Activated CD8-positive, alpha-beta memory T cell treated with anti-CD3 and anti-CD28 coated beads, Interleukin-2, amount 10 ng/mL, durations not matched to agents 7 days and 5 days (primary cell): ENCODE data around the gene RPP25L. TPM values are rescaled to one million over a fixed set of nuclear protein-coding genes. Genes with fewer than 3 reads are reported as not detected.
"Not testable (repeated sequence)": the region's sequence is repeated elsewhere in the genome, so short reads cannot be mapped to it uniquely, and the experiment has no call there.

Source experiments
- ATAC-seq: fragments of 150-1000 bp; cut with Tn5 transposase; one replicate; pipeline ENCODE4 v1.10.0; 2021; ENCODE audit warnings: moderate library complexity
- CTCF ChIA-PET: fragments of 350-600 bp; sonication (Branson Sonifier 250); formaldehyde crosslinking; loops from one replicate; lab custom pipeline; 2021; ENCODE audit warnings: antibody characterized with exemption; lab: Charles Lee
- DNase-seq: peaks from one replicate; pipeline ENCODE4 v3.0.0-alpha.2; 2020
- H3K27ac Mint-ChIP-seq: one replicate; pipeline ENCODE4 v1.8.0; 2021; ENCODE audit warnings: mild to moderate bottlenecking, mixed read lengths
- H3K27me3 Mint-ChIP-seq: one replicate; pipeline ENCODE4 v1.8.0; 2021; ENCODE audit warnings: mixed read lengths
- H3K36me3 Mint-ChIP-seq: one replicate; pipeline ENCODE4 v1.8.0; 2021; ENCODE audit warnings: mild to moderate bottlenecking, mixed read lengths
- H3K4me1 Mint-ChIP-seq: one replicate; pipeline ENCODE4 v1.8.0; 2021; ENCODE audit warnings: mixed read lengths
- H3K4me3 Mint-ChIP-seq: one replicate; pipeline ENCODE4 v1.8.0; 2021; ENCODE audit warnings: mild to moderate bottlenecking, moderate library complexity, mixed read lengths
- H3K9me3 Mint-ChIP-seq: one replicate; pipeline ENCODE4 v1.8.0; 2022; ENCODE audit warnings: low read depth, mixed read lengths
- total RNA-seq, 2 experiments: library from RNA; stranded (reverse); gene quantifications; one replicate each; pipeline ENCODE4 v1.2.3, GENCODE V29; 2021

Gene RPP25L
- total RNA-seq, 2 experiments from 2014 or later, result 27.2 to 27.8 TPM

DNA sequence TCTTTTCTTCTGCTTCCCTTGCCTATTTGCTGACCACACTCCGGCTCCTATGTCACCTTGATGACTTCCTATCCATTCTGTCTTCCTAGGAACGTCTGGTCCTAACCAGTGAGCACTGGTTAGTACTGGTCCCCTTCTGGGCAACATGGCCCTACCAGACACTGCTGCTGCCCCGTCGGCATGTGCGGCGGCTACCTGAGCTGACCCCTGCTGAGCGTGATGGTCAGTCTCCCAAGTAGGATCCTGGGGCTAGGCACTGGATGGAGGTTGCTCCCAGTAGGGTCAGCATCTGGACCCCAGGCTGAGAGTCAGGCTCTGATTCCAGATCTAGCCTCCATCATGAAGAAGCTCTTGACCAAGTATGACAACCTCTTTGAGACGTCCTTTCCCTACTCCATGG lies 36.8 kb upstream of the RPP25L start:
- no peak for DNase-seq
- H3K9me3 Mint-ChIP-seq, result no peaks in the 10 kb centered on the region
- CTCF ChIA-PET, result interaction anchor here (1.3 to 10.7 kb wide), 3 partner anchors 12 to 48 kb away, joined by 3 to 124 read pairs (median 110); partner anchors contain the start of genes CCL27 and SIGMAR1
- no peak overlapping the region for H3K27ac Mint-ChIP-seq
- no peaks in the 10 kb centered on the region for H3K27me3 Mint-ChIP-seq
- H3K4me3 Mint-ChIP-seq, result peak overlapping the region; percentile 15
- peaks cover 33% of the 10 kb centered on the region for H3K4me1 Mint-ChIP-seq
- peaks cover 17% of the 10 kb centered on the region for H3K36me3 Mint-ChIP-seq
- ATAC-seq, result no peak

DNA sequence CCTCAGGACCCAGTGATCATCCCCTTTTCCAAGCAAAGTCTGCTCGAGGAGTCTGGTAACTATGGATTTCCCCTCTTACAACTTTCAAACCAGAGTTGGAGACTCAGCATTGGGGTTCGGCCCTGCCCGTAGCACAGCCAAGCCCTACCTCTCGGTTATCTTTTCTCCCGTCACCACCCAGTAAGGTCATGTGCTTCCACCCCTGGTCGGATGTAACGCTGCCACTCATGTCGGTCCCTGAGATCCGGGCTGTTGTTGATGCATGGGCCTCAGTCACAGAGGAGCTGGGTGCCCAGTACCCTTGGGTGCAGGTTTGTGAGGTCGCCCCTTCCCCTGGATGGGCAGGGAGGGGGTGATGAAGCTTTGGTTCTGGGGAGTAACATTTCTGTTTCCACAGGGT lies 35.8 kb upstream of the RPP25L start:
- DNase-seq (no peak), ATAC-seq (no peak)
- Mint-ChIP-seq H3K4me3 (peak overlapping the region; percentile 92), H3K27me3 (no peaks in the 10 kb centered on the region), H3K36me3 (peaks cover 17% of the 10 kb centered on the region), H3K9me3 (no peaks in the 10 kb centered on the region), H3K4me1 (peaks cover 28% of the 10 kb centered on the region), H3K27ac (peak overlapping the region; percentile 87)
- CTCF ChIA-PET, result interaction anchor here (0.7 to 10.7 kb wide), 6 partner anchors 12 to 56 kb away, joined by 3 to 124 read pairs (median 6); partner anchors contain the start of genes CCL27, RPP25L and SIGMAR1

DNA sequence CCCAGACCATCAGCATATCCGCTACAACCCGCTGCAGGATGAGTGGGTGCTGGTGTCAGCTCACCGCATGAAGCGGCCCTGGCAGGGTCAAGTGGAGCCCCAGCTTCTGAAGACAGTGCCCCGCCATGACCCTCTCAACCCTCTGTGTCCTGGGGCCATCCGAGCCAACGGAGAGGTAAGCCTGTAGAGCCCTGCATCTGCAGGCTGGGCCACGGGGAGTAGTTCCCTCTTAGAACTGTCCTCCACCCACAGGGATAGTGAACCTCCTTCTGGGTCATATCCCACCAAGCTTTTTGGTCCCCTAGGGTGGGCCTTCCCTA lies 35.1 kb upstream of the RPP25L start:
- Mint-ChIP-seq H3K9me3 (no peaks in the 10 kb centered on the region), H3K36me3 (peaks cover 17% of the 10 kb centered on the region), H3K4me3 (peak overlapping the region; percentile 92), H3K4me1 (peaks cover 24% of the 10 kb centered on the region), H3K27ac (peak overlapping the region; percentile 87), H3K27me3 (no peaks in the 10 kb centered on the region)
- DNase-seq (no peak), ATAC-seq (no peak)
- CTCF ChIA-PET, result interaction anchor here (0.9 to 10.7 kb wide), 14 partner anchors 11 to 338 kb away, joined by 3 to 124 read pairs (median 5); partner anchors contain the start of genes CCL27, DCTN3, RPP25L and SIGMAR1

DNA sequence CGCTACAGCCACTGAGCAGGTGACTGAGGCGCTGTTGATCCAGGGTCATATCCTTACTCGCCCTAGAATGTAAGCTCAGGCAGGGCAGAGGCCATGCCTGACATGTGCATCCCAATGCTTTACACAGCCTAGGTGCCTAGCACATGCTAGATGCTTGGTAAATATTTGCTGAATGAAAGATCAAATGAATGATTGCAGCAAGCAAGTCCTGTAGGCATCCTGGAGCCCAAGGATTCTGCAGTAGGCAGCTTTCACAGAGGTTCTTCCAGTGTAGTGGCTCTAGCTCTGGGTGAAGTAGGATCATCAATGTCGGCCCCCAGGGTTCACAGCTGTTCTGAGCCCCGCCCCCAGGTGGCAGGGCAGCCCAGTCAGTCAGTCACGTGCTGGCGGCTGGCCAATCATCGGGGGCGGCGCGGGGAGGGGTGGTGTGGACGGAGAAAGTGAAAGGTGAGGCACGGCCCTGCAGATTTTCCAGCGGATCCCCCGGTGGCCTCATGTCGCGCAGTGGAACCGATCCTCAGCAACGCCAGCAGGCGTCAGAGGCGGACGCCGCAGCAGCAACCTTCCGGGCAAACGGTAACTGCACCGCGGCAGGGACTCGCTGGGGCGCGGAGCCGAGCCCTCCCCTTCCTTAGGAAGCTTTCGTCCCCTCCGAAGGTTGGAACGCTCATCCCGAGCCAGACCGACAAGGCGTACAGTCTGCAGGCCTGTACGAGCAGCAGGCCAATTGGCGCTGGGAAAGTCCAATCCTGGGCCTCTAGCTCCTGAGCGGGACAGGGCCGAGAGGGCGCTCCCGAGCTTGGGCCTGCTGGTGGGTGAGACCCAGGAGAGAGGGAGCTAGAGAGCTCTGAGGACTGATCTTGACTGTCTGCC lies 34.5 kb upstream of the RPP25L start, which contains the start of gene GALT:
GALT (plus strand) TSS at position 465 of the 873 bp plus-strand sequence; CDS start at position 495, 30 bp downstream.
- ATAC-seq, result peak; percentile 88
- DNase-seq, result peak; percentile 98
- peaks cover 17% of the 10 kb centered on the region for H3K36me3 Mint-ChIP-seq
- H3K27ac Mint-ChIP-seq, result peak within 1 kb of the TSS; percentile 87
- peaks cover 24% of the 10 kb centered on the region for H3K4me1 Mint-ChIP-seq
- CTCF ChIA-PET, result interaction anchor here (0.9 to 10.7 kb wide), 14 partner anchors 11 to 339 kb away, joined by 3 to 124 read pairs (median 5); partner anchors contain the start of genes CCL27, DCTN3, RPP25L and SIGMAR1
- no peaks in the 10 kb centered on the region for H3K27me3 Mint-ChIP-seq
- peak within 1 kb of the TSS; percentile 92 for H3K4me3 Mint-ChIP-seq
- H3K9me3 Mint-ChIP-seq, result no peaks in the 10 kb centered on the region

GRCh38 chr9:34644766-34645314 lies 32.9 kb upstream of the RPP25L start:
- Mint-ChIP-seq H3K9me3 (no peaks in the 10 kb centered on the region), H3K4me3 (no peak overlapping the region), H3K27me3 (no peaks in the 10 kb centered on the region), H3K27ac (no peak overlapping the region), H3K4me1 (peaks cover 25% of the 10 kb centered on the region), H3K36me3 (peaks cover 16% of the 10 kb centered on the region)
- CTCF ChIA-PET, result interaction anchor here (0.7 to 10.7 kb wide), 6 partner anchors 8 to 56 kb away, joined by 3 to 124 read pairs (median 20); partner anchors contain the start of genes CCL27 and SIGMAR1
- no peak for DNase-seq
- ATAC-seq, result no peak

DNA sequence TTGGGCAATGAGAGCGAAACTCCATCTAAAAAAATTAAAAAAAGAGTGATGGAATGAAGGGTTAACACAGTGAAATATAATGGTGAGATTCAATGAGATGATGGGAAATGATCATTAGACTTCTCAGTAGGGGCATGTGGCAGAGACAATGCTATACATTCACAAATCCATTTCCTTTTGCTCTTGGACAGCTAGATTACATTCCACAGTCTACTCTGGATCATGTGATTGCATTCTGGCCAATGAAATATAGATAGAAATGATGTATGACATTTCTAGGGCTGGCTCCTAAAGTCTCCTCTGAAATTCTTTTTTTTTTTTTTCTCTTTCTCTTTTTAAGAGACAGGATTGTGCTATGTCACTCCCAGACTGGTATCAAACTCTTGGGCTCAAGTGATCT lies 30.8 kb upstream of the RPP25L start:
- H3K4me3 Mint-ChIP-seq, result no peak overlapping the region
- H3K4me1 Mint-ChIP-seq, result peaks cover 24% of the 10 kb centered on the region
- CTCF ChIA-PET, result interaction anchor here (0.9 to 6.7 kb wide), 3 partner anchors 7 to 60 kb away, joined by 3 to 110 read pairs (median 4); partner anchors contain the start of gene SIGMAR1
- peaks cover 2% of the 10 kb centered on the region for H3K36me3 Mint-ChIP-seq
- no peak for DNase-seq
- no peak overlapping the region for H3K27ac Mint-ChIP-seq
- no peaks in the 10 kb centered on the region for H3K9me3 Mint-ChIP-seq
- ATAC-seq, result no peak
- no peaks in the 10 kb centered on the region for H3K27me3 Mint-ChIP-seq

DNA sequence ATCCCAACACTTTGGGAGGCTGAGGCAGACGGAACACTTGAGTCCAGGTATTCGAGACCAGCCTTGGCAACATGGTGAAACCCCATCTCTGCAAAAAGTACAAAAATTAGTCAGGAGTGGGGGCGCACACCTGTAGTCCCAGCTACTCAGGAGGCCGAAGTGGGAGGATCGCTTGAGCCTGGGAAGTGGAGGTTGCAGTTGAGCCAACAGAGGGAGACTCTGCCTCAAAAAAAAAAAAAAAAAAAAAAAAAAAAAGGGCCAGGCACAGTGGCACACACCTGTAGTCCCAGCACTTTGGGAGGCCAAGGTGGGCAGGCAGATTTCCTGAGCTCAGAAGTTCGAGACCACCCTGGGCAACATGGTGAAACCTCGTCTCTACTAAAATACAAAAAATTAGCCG lies 27.4 kb upstream of the RPP25L start:
- H3K36me3 Mint-ChIP-seq, ATAC-seq, DNase-seq, H3K9me3 Mint-ChIP-seq, H3K4me3 Mint-ChIP-seq, H3K27ac Mint-ChIP-seq, H3K27me3 Mint-ChIP-seq: not testable (repeated sequence)
- peaks cover 30% of the 10 kb centered on the region for H3K4me1 Mint-ChIP-seq
- CTCF ChIA-PET, result interaction anchor here (0.7 to 12.5 kb wide), 6 partner anchors 6 to 444 kb away, joined by 3 to 293 read pairs (median 28); partner anchors contain the start of genes ARID3C, CCL27, DCTN3 and GALT

GRCh38 chr9:34638138-34638445 lies 26.2 kb upstream of the RPP25L start:
- CTCF ChIA-PET, result interaction anchor here (1.1 to 12.5 kb wide), 11 partner anchors 7 to 975 kb away, joined by 3 to 293 read pairs (median 8); partner anchors contain the start of genes ARID3C, CCL27, DCTN3 and FANCG
- Mint-ChIP-seq H3K4me1 (peaks cover 36% of the 10 kb centered on the region), H3K36me3 (peaks cover 9% of the 10 kb centered on the region), H3K4me3 (peak overlapping the region; percentile 85), H3K27ac (peak overlapping the region; percentile 87), H3K9me3 (no peaks in the 10 kb centered on the region), H3K27me3 (no peaks in the 10 kb centered on the region)
- ATAC-seq (no peak), DNase-seq (no peak)

- DNase-seq, result peak; percentile 95
- Mint-ChIP-seq H3K4me1 (peaks cover 36% of the 10 kb centered on the region), H3K27me3 (no peaks in the 10 kb centered on the region), H3K36me3 (peaks cover 12% of the 10 kb centered on the region), H3K4me3 (peak within 1 kb of the TSS; percentile 85), H3K27ac (peak within 1 kb of the TSS; percentile 87), H3K9me3 (no peaks in the 10 kb centered on the region)
- peak; percentile 95 for ATAC-seq
- CTCF ChIA-PET, result interaction anchor here (0.6 to 12.5 kb wide), 12 partner anchors 8 to 976 kb away, joined by 3 to 293 read pairs (median 6); partner anchors contain the start of genes ARID3C, CCL27, DCTN3 and FANCG
Measured at GRCh38 chr9:34637356-34638137, 25.6 kb upstream of the RPP25L start, which contains the start of gene SIGMAR1. Gene SIGMAR1 (minus strand): TSS chr9:34637787. CDS start chr9:34637697, 90 bp downstream.

- Mint-ChIP-seq H3K4me1 (peaks cover 36% of the 10 kb centered on the region), H3K27ac (peak overlapping the region; percentile 81), H3K27me3 (no peaks in the 10 kb centered on the region), H3K4me3 (peak overlapping the region; percentile 85), H3K9me3 (no peaks in the 10 kb centered on the region), H3K36me3 (peaks cover 12% of the 10 kb centered on the region)
- DNase-seq (peak; percentile 55), ATAC-seq (peak; percentile 0)
- CTCF ChIA-PET, result interaction anchor here (0.6 to 12.5 kb wide), 7 partner anchors 9 to 443 kb away, joined by 3 to 293 read pairs (median 52); partner anchors contain the start of genes CCL27, DCTN3, FANCG and GALT
Measured at GRCh38 chr9:34636791-34637355, 25.0 kb upstream of the RPP25L start.

GRCh38 chr9:34635556-34635955 lies 23.7 kb upstream of the RPP25L start:
- H3K4me3 Mint-ChIP-seq, result peak overlapping the region; percentile 53
- H3K4me1 Mint-ChIP-seq, result peaks cover 34% of the 10 kb centered on the region
- CTCF ChIA-PET, result interaction anchor here (1.2 to 12.5 kb wide), 6 partner anchors 10 to 66 kb away, joined by 3 to 293 read pairs (median 54); partner anchors contain the start of genes CCL27, DCTN3, GALT and RPP25L
- no peak overlapping the region for H3K27ac Mint-ChIP-seq
- peaks cover 4% of the 10 kb centered on the region for H3K27me3 Mint-ChIP-seq
- no peaks in the 10 kb centered on the region for H3K9me3 Mint-ChIP-seq
- no peak for ATAC-seq
- peaks cover 12% of the 10 kb centered on the region for H3K36me3 Mint-ChIP-seq
- DNase-seq, result no peak
